HG03097 (cell line): ENCODE data around the gene CBR3.
"Not testable (repeated sequence)": the region's sequence is repeated elsewhere in the genome, so short reads cannot be mapped to it uniquely, and the experiment has no call there.

ENCODE experiments used
- ATAC-seq: cut with Tn5 transposase; IDR thresholded peaks from one replicate; pipeline ENCODE4 v1.9.1; 2021; ENCODE audit not compliant: unreplicated experiment, low FRiP score

CBR3 gene

DNA sequence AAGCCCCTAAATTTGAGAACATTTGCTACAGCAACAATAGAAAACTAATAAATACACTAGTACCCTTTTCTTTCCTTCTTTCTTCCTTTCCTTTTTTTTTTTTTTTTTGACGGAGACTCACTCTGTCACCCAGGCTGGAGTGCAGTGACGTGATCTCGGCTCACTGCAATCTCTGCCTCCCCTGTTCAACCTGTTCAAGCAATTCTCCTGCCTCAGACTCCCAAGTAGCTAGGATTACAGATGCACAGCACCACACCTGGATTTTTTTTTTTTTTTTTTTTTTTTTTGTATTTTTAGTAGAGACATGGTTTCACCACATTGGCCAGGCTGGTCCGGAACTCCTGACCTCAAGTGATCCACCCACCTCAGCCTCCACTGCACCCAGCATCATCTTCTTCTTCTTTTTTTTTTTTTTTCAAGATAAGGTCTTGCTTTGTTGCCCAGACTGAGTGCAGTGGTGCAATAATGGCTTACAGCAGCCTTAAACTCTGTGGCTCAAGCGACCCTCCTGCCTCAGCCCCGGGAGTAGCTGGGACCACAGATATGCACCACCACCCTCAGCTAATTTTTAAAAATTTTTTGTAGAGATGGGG lies 19.6 kb upstream of the CBR3 start:
- ATAC-seq: no peak

DNA sequence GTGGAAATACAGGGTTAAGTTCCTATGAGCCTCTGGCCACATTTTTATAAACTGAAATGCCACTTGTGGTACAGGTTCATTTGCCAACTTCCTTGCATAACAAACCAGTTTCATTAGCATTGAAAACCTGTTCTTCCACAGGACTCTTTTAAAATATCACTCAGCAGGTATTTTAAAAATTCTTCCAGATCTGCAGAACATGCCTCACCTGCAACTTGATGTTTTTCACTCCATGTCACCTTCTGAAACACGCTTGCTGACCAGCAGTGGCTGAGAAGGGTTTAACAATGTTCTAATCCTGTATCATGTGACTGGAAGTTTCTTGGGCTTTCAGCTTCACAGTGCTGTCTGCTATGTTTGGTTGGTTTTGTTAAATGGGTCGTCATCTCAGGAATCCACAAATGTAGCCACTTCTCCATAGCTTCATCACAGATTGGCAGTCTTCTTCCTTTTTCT lies 17.6 kb upstream of the CBR3 start:
- no peak for ATAC-seq

DNA sequence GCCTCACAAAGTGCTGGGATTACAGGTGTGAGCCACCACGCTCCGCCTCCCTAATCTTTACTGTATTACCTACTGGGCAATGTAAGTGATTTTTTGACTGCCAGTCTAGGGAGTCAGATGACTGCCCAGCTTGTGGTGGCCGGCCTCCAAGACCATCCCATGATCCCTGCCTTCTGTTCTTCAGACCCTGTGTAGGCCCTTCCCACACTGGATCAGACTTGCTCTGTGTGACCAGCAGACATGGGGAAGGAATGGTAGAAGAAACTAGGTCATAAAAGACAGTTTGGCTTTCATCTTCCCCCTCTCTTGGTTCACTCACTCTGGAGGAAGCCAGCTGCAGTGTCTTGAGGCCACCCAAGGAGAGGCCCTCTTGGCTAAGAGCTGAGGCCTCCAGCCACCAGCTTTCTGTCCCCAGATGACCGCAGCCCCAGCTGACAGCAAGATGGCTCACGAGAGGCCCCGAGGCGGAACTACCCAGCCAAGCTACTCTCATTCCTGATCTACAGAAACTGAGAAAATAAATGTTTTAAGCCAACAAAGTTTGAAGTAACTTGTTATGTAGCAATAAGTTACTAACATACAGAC lies 14.5 kb upstream of the CBR3 start:
- ATAC-seq: no peak

DNA sequence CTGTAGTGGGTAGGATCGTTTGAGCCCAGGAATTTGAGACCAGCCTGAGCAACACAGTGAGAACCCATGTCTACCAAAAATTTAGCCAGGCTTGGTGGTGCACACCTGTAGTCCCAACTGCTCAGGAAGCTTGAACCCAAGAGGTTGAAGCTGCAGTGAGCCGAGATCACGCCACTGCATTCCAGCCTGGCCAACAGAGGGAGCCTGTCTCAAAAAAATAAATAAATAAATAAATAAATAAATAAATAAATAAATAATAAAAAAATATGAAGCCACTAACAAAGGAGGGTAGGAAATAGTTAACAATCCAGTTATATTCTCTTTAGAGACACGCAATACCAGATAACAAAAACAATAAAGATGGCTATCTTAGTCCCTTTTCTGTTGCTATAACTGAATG lies 11.9 kb upstream of the CBR3 start:
- ATAC-seq: no peak

DNA sequence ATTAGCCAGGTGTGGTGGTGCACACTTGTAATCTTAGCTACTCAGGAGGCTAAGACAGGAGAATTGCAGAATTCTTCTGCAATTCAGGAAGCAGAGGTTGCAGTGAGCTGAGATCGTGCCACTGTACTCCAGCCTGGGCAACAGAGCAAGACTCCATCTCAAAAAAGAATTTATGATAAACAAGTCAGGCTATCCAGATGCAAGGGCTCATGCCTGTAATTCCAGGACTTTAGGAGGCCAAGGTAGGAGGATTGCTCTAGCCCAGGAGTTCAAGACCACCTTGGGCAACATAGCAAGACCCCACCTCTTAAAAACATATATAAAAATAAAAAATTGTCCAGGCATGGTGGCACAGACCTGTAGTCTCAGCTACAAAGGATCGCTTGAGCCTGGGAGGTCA lies 10.5 kb upstream of the CBR3 start:
- no peak for ATAC-seq

DNA sequence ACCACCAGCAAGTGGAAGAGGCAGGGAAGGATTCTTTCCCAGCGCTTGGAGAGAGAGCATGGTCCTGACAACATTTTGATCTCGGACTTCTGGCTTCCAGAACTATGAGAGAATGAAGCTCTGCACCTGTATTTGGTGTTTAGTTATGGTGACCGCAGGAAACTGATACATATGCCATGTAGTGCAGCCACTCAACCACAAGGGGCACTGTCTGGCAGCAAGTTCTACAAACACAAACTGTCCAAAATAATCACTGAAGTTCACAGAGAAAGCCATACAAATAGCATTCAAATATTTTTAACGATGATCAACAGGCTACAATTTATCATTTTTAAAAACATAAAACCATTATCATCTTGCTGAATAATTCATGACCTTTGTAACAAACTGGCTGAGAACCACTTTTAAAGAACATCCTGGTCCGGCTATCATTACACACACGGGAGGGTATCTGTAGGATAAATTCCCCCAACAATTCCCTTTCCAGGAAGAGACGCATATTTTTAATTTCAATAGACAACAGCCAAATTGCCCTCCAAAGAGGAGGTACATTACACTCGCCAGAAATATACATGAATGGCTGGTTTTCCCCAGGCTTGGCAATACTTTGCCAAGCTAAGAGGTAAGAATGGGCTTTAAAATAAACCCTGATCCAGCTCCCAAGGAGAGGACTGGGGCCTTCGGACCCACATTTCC lies 9.2 kb upstream of the CBR3 start:
- no peak for ATAC-seq

DNA sequence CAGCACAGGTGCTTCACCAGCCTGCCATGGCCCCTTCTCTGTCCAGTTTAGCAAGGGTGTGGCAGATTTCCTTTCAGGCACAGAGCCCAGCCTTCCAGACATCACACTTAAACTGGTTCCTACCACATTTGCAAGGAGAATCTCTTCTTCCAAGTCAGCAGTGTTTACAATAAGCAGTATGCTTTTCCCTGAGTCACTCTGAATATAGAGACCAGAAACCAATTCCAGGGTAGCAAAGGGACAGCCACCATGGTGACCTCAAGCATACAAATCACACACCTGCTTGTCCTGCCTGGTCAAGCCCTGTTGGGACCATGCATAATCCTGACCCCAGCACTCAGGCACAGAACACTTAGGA lies 8.7 kb upstream of the CBR3 start:
- ATAC-seq: no peak

DNA sequence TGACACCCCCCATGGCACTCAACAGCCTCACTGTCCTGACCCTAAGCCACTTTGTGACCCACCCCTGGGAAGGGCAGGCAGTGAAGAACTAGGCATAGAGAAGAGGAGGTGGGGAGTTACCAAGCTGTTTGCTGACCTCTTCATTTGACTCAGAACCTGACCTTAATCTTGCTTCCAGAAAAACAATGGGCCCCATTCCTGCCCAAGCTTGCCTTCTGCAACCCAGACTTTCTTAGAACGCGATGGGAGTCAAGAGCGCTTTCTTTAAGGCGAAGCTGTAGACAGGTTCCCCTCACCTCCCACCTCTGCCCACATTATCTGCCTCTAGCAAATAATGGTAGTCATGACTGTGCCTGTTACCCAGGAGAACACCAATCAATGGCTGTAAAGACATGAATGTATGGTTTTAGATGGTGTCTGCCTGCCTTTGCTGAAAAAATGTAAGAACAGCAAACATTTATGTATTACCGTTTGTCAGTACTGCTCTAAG lies 8.2 kb upstream of the CBR3 start:
- ATAC-seq: no peak

DNA sequence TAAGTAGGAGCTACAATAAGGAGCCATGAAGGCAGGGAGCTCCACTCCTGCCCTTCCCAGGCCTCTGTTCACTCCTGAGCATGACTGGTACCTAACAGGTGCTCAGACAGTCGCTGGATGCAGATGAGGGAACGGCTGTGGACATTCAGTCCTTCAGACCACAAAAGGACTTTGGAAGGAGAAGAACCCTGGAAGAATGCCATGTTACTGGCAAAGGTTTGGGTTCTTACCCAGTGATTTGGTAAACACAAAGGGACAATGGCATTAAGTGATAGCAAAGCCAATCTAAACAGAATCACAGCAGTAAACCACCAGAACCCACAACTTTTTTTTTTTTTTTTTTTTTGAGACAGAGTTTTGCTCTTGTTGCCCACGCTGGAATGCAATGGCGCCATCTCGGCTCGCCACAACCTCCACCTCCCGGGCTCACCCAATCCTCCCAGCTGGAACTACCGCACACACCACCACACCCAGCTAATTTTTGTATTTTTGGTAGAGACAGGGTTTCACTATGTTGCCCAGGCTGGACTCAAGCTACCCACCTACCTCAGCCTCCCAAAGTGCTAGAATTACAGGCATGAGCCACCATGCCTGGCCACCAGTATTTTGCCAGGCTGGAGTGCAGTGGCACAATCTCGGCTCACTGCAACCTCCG lies 7.5 kb upstream of the CBR3 start:
- ATAC-seq: no peak

DNA sequence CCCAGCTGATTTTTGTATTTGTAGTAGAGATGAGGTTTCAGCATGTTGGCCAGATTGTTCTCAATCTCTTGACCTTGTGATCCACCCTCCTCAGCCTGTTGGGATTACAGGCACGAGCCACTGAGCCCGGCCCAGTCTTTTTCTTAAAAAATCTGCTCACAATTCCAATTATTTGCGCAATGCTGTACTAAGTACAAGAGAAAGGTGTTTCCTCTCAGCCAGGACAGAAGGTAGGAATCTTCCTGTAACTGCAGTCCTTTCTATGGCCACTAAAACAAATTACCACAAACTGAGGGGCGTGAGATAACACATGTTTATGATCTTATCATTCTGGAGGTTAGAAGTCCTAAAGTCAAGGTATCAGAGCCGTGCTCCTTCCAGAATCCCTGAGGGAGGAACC lies 6.9 kb upstream of the CBR3 start:
- no peak for ATAC-seq

DNA sequence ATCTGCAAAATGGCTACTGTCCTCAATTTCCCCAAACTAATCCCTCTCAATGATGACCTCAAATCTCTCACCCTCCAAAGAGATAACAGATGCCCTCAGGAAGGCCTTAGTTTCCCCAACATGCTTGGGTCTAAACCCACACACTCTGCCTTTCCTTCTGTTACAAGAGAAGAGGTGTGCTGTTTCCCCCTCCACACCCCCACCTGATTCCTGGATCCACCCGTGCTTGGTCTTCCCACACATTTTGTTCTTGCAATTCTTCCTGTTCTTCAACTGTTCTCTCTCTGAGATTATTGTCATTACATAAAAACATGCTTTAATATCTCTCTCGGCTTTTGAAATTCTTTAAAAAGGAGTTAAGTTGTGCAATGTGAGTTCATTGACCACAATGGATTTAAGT lies 5.7 kb upstream of the CBR3 start:
- ATAC-seq: no peak

DNA sequence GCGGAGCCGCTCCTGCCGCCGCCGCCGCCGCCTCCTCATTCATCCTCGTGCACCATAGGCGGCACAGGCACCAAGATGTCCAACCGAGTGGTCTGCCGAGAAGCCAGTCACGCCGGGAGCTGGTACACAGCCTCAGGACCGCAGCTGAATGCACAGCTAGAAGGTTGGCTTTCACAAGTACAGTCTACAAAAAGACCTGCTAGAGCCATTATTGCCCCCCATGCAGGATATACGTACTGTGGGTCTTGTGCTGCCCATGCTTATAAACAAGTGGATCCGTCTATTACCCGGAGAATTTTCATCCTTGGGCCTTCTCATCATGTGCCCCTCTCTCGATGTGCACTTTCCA lies 4.5 kb upstream of the CBR3 start:
- not testable (repeated sequence) for ATAC-seq

DNA sequence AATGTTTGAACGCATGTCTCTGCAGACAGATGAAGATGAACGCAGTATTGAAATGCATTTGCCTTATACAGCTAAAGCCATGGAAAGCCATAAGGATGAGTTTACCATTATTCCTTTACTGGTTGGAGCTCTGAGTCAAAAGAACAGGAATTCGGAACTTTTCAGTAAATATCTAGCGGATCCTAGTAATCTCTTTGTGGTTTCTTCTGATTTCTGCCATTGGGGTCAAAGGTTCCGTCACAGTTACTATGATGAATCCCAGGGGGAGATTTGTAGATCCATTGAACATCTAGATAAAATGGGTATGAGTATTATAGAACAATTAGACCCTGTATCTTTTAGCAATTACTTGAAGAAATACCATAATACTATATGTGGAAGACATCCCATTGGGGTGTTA lies 4.0 kb upstream of the CBR3 start:
- not testable (repeated sequence) for ATAC-seq

DNA sequence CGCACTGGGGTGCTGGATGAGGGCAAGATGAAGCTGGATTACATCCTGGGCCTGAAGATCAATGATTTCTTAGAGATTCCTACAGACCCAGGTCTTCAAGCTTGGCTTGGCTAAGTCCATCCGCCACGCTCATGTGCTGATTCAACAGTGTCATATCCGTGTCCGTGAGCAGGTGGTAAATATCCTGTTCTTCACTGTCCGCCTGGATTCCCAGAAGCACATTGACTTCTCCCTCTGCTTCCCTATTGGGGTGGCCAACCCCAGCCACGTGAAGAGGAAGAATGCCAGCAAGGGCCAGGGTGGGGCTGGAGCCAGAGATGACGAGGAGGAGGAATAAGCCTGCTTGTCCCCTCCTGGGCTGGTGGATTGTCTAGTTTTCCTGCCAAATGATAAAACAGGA lies 2.2 kb upstream of the CBR3 start:
- ATAC-seq: no peak

DNA sequence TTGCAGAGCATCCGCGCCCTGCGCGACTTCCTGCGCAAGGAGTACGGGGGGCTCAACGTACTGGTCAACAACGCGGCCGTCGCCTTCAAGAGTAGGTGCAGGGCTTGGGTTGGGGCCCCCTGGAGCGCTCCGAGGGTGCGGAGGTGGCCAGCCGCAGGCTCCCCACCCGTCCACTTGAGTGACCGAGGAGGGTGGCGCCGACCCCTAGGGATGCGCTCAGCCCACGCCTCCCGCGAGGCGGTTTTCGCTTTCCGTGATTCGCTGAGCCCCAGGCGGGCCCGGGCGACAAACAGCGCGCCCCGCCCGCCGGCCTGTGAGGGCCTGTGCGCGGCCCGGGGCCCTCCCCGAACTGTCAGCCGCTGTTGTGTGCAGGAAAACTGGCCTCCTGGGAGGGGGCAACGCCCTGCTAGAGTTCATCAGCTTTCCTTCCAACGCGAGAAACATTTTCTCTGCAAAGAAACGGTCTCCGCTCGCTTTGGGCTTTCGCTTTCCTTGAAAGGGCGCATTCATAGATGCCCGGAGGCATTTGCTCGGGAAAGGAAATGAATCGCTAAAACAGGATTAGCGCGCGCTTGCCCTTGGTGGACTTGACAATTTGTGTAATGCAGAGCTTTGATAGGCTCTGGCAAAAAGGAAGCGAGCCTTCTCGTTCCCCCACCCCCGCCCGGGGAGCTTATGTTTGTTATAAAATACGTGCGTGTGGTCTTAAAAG lies 668 bp downstream of the CBR3 start:
- ATAC-seq: no peak

DNA sequence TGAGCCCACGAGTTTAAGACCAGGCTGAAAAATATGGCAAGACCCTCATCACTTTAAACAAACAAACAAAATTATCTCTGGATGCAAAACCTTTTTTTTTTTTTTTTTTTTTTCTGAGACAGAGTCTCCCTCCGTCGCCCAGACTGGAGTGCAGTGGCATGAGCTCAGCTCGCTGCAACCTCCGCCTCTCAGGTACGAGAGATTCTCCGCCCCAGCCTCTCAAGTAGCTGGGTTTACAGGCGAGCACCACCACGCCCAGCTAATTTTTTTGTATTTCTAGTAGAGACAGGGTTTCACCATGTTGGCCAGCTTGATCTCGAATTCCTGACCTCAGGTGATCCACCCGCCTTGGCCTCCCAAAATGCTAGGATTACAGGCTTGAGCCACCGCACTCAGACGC lies 4.9 kb downstream of the CBR3 start:
- ATAC-seq: not testable (repeated sequence)

DNA sequence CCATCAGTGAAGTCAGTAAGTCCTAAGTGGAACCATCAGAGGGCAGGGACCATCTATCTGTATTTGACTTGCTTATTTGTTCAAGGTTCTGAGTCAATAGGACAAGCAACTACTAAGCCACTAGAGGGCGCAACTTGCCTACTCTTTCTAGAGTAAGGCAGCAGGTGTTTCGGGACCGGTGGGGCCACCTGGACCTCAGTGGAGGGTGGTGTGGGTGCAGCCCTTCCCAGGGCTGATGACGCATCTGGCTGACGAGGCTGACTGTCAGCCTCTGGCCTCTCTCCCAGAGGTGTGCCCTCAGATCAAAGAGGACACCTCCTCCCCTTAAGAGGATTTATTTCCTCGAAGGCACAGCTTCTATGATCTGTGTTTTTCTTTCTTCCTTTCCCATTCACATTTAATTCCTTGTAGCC lies 6.6 kb downstream of the CBR3 start:
- peak; percentile 77 for ATAC-seq

DNA sequence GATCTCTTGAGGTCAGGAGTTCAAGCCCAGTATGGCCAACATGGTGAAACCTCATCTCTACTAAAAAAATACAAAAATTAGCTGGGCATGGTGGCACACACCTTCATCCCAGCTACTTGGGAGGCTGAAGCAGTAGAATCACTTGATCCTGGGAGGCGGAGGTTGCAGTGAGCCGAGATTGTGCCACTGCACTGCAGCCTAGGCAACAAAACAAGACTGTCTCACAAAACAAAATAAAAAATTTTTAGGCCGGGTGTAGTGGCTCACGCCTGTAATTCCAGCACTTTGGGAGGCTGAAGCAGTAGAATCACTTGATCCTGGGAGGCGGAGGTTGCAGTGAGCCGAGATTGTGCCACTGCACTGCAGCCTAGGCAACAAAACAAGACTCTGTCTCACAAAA lies 9.4 kb downstream of the CBR3 start:
- ATAC-seq: not testable (repeated sequence)

DNA sequence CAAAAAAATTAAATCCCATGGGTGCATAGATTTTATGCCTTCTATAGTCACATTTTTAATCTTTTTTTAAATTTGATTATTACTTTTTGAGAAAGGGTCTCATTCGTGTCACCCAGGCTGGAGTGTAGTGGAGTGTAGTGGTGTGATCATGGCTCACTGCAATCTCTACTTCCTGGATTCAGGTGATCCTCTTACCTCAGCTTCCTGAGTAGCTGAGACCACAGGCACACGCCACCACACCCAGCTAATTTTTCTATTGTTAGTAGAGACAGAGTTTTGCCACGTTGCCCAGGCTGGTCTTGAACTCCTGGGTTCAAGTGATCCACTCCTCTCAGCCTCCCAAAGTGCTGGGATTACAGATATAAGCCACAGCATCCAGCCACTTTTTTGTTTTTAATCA lies 10.4 kb downstream of the CBR3 start:
- no peak for ATAC-seq

DNA sequence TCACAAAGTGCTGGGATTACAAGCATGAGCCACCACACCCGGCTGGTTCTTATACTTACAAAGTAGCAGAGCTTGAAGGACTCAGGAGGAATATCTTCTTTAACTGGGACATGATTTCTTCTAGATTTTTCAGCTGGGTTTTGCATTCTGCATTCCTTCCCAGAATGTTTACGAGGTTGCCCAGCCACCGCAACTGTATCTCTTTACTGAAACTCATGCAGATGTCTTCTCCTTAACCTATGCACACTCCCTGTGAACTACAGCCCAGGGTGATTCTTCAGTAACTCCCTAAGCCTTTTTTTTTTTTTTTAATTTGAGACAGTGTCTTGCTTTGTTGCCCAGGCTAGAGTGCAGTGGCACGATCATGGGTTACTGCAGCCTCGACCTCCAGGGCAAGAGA lies 13.0 kb downstream of the CBR3 start:
- no peak for ATAC-seq

DNA sequence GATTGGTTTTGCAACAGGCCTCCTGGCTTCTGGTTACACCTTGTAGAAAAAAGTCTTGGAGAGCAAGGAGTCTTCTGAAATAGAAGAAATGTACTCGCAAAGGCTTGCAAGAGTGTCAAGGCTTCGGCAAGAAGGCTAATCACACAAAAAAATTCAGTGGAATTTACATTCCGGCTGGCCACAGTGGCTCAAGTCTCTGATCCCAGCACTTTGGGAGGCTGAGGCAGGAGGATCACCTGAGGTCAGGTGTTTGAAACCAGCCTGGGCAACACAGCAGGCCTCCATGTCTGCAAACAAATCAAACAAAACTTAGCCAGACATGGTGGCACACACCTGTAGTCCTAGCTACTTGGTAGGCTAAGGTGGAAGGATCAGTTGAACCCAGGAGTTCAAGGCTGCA lies 14.0 kb downstream of the CBR3 start:
- no peak for ATAC-seq
